Lower leg skin (tissue), 4 donors: ENCODE data around the gene IRGQ. TPM values are rescaled to one million over a fixed set of nuclear protein-coding genes. Genes with fewer than 3 reads are reported as not detected.
A peak's percentile ranks its signal among the peaks of the same experiment; 100 is the strongest.

ENCODE experiments used
- DNase-seq, 2 donors: peaks; one replicate each; pipeline ENCODE4 v3.0.0-alpha.2; 2019; ENCODE audit warnings: low spot score in 2 of 2
- H3K4me3 ChIP-seq: fragments of 200-600 bp; sonication (generic); 2 replicates; pipeline ENCODE4 v1.5.1; 2017; ENCODE audit warnings: mild to moderate bottlenecking, low read depth; ENCODE audit not compliant: poor library complexity, severe bottlenecking
- POLR2A ChIP-seq, 2 donors: fragments of 450-650 bp; IDR thresholded peaks; one replicate each; pipeline ENCODE4 v1.6.1; 2016 to 2017; ENCODE audit warnings: antibody characterized with exemption in 2 of 2, mild to moderate bottlenecking in 1 of 2, moderate library complexity in 1 of 2
- WGBS, 2 donors: methylation state at CpG; one replicate each; pipeline ENCODE4 v1.1.5; 2018; 5-methylcytosine and 5-hydroxymethylcytosine counted together
- intact Hi-C: fragments of 100-400 bp; cut with DNase I; formaldehyde crosslinking; loops from one replicate; pipeline ENCODE4 v1.15.0; 2023; ENCODE audit warnings: low total_unique reads
- total RNA-seq, 4 donors: library from RNA; depleted of rRNA; stranded (reverse); fragments of >200 nt; gene quantifications; one replicate each; pipeline ENCODE4 v1.1.0, GENCODE V29; 2016
- TF ChIP-seq, protein P1 (sequence below), 3 donors: fragments of 450-650 bp; IDR thresholded peaks; one replicate each; pipeline ENCODE4 v1.5.1; 2016; ENCODE audit warnings: antibody characterized with exemption in 3 of 3, mild to moderate bottlenecking in 3 of 3, moderate library complexity in 2 of 3

The IRGQ gene
- total RNA-seq, 4 donors from 2014 or later, result 17.4 to 38.9 (median 21.7) TPM

- TF ChIP-seq, protein P1, sequence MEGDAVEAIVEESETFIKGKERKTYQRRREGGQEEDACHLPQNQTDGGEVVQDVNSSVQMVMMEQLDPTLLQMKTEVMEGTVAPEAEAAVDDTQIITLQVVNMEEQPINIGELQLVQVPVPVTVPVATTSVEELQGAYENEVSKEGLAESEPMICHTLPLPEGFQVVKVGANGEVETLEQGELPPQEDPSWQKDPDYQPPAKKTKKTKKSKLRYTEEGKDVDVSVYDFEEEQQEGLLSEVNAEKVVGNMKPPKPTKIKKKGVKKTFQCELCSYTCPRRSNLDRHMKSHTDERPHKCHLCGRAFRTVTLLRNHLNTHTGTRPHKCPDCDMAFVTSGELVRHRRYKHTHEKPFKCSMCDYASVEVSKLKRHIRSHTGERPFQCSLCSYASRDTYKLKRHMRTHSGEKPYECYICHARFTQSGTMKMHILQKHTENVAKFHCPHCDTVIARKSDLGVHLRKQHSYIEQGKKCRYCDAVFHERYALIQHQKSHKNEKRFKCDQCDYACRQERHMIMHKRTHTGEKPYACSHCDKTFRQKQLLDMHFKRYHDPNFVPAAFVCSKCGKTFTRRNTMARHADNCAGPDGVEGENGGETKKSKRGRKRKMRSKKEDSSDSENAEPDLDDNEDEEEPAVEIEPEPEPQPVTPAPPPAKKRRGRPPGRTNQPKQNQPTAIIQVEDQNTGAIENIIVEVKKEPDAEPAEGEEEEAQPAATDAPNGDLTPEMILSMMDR (IDR thresholded peaks at IDR 0.05), result no peak
- TF ChIP-seq POLR2A (IDR thresholded peaks at IDR 0.05), result no peak
- no peak for DNase-seq
- 49 to 50% methylated on average over 37 of the region's 37 CpGs for WGBS, 2 donors
- H3K4me3 ChIP-seq, result no peak overlapping the region
- intact Hi-C loops, result no loop called here
Observed at GRCh38 chr19:43575955-43576878, 19.7 kb downstream of the IRGQ start.

DNA sequence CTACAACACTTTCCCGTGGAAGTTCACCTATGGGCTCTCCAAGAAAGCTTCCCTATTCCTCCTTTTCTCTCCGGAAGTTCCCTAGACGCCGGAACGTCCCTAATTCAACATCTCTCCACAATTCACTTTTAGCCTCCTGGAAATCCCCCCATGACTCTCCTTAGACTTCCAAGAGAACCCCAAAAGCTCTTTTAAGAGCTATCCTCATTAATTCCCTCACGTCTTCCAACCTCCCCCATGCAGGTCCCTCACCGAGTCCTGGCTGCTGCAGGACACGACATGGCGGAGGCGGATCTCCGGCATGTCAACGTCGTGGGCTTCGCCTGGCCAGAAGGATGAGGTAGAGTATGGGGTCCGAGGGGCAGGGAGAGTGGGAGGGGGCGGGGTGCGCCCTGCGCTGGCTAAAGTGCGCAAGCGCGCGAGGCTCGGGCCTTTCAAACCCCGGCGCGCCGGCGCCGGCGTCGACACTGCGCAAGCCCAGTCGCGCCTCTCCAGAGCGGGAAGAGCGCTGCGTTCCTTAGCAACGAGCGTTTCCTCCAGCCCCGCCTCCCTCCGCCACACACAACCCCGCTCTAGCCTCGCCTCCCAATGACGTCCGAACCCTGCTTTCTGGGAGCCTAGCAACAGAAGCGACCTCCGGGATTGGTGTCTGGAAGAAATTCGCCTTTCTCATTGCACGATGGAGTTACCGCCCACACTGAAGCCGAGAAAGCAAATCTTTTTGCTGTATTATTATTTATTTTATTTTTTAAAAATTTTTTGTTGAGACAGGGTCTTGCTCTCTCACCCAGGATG, 20.6 kb downstream of the IRGQ start, which contains the start of the genes PINLYP and XRCC1:
TSS of gene PINLYP (plus strand) at position 646 of the 795 bp plus-strand sequence. CDS start 1,391 bp downstream, outside the sequence.
TSS of gene XRCC1 (minus strand) at position 372 of the 795 bp plus-strand sequence. CDS start at position 303, 69 bp downstream.
- TF ChIP-seq POLR2A (IDR thresholded peaks at IDR 0.05), result no peak
- TF ChIP-seq, protein P1 (IDR thresholded peaks at IDR 0.05), result no peak
- WGBS, 2 donors, result 0 to 1% methylated on average over 46 to 50 of the region's 51 CpGs
- peak within 1 kb of the TSS; percentile 65 for H3K4me3 ChIP-seq
- DNase-seq, result peak; percentile 97 to 99
- intact Hi-C loops, result no loop called here

DNA sequence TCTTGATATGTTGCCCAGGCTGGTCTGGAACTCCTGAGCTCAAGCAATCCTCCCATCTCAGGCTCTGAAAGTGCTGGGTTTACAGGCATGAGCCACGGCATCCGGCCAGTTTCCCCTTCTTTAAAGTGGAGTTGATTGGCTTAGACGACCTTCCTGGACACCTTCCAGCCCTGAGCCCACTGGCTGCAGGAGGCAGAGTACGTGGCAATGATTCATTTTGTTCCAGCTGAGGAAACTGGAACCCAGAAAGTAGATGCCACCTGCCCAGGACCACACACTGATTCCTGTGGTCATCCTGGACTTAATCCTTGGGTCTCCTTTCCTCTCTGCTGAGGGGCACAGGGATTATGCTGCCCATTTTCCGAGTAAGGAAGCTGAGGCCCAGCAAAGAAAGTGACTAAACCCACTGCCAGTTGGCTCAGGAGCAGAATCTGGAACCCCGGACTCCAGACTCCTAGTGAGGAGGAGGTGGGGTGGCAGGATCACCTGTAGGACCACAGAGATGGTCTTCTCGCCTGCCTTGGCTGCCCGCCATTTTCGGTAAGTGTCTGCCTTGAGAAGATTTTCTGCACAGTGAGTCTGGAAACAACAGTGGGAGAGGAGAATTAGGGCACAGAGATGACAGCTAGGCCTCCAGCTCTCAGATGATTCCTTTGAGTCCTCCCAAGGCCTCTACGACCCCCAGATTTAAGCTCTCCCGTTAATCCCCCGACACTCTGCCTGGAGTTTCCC, 21.3 kb downstream of the IRGQ start:
- no peak for DNase-seq
- 26 to 29% methylated on average over 12 of the region's 12 CpGs for WGBS, 2 donors
- intact Hi-C loops, result no loop called here
- no peak for TF ChIP-seq POLR2A (IDR thresholded peaks at IDR 0.05)
- TF ChIP-seq, protein P1 (IDR thresholded peaks at IDR 0.05), result no peak
- peak overlapping the region; percentile 65 for H3K4me3 ChIP-seq

DNA sequence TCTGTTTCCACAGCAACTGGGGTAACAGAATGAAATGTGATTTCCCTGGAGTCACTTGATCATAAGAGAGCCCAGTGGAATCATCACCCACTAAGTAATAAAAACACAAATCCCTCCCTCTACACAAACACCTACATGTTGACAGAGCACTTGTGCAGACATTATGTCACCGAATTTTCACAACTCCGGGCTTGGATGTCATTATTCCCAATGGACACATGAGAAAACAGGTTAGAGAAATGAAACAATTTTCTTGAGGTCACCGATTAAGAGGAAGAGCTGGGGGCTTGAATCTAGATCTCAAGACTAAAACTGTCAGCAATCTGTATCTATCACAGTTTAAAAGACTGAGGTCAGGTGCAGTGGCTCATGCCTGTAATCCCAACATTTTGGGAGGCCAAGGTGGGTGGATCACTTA, 23.8 kb downstream of the IRGQ start:
- no peak for DNase-seq
- no peak for TF ChIP-seq POLR2A (IDR thresholded peaks at IDR 0.05)
- TF ChIP-seq, protein P1 (IDR thresholded peaks at IDR 0.05), result no peak
- H3K4me3 ChIP-seq, result no peak overlapping the region
- WGBS, 2 donors, result 86 to 89% methylated on average over 3 of the region's 3 CpGs
- intact Hi-C loops, result no loop called here

GRCh38 chr19:43570174-43570791, 25.7 kb downstream of the IRGQ start:
- TF ChIP-seq POLR2A (IDR thresholded peaks at IDR 0.05), result no peak
- TF ChIP-seq, protein P1 (IDR thresholded peaks at IDR 0.05), result no peak
- intact Hi-C loops, result no loop called here
- H3K4me3 ChIP-seq, result no peak overlapping the region
- WGBS, 2 donors, result 86 to 87% methylated on average over 5 of the region's 5 CpGs
- DNase-seq, result no peak
